Gastrocnemius medialis (tissue), 4 donors: Measurements from ENCODE around the gene POLE3. TPM values are rescaled to one million over a fixed set of nuclear protein-coding genes. Genes with fewer than 3 reads are reported as not detected.
"Not testable (repeated sequence)": the region's sequence is repeated elsewhere in the genome, so short reads cannot be mapped to it uniquely, and the experiment has no call there.

ENCODE experiments used
- ATAC-seq, 2 donors: fragments of 150-250 bp; one replicate each; pipeline ENCODE4 v1.9.1; 2016
- DNase-seq, 2 donors: peaks; one replicate each; pipeline ENCODE4 v3.0.0-alpha.2; 2019
- H3K27ac ChIP-seq, 4 donors: fragments of 200-600 bp; sonication (generic); 1 replicate in 1 of 4; 2 replicates in 3 of 4; pipeline ENCODE4 v1.5.1; 2016 to 2018; ENCODE audit warnings: mild to moderate bottlenecking in 2 of 4, moderate library complexity in 1 of 4
- H3K27me3 ChIP-seq, 3 donors: fragments of 200-600 bp; sonication (generic) in 2 of 3; 1 replicate in 1 of 3; 2 replicates in 2 of 3; pipeline versions ENCODE4 v1.5.1 to v1.6.0; 2016 to 2019; ENCODE audit warnings: mild to moderate bottlenecking in 1 of 3, moderate library complexity in 1 of 3
- H3K36me3 ChIP-seq, 2 donors: fragments of 200-600 bp; sonication (generic) in 1 of 2; one replicate each; pipeline ENCODE4 v1.5.1; 2017 to 2018
- H3K4me1 ChIP-seq, 2 donors: fragments of 200-600 bp; sonication (generic) in 1 of 2; one replicate each; pipeline ENCODE4 v1.5.1; 2016 to 2017; ENCODE audit warnings: mild to moderate bottlenecking in 2 of 2
- H3K4me3 ChIP-seq, 4 donors: fragments of 200-600 bp; sonication (generic) in 3 of 4; 1 replicate in 1 of 4; 2 replicates in 3 of 4; pipeline ENCODE4 v1.5.1; 2016 to 2019; ENCODE audit warnings: mild to moderate bottlenecking in 2 of 4
- H3K9me3 ChIP-seq, 3 donors: fragments of 200-600 bp; sonication (generic) in 2 of 3; 1 replicate in 1 of 3; 2 replicates in 2 of 3; pipeline ENCODE4 v1.5.1; 2016 to 2019
- POLR2A ChIP-seq, 2 donors: fragments of 450-650 bp; IDR thresholded peaks; one replicate each; pipeline ENCODE4 v1.6.1; 2017; ENCODE audit warnings: antibody characterized with exemption in 2 of 2, mild to moderate bottlenecking in 2 of 2, moderate library complexity in 2 of 2
- in situ Hi-C, 4 donors: fragments of 200-750 bp; cut with MboI; loops; one replicate each; pipeline versions ENCODE4 v1.15.0 to v1.8.0; 2017; ENCODE audit warnings: low sequenced_read_pairs in 4 of 4
- intact Hi-C: fragments of 100-400 bp; cut with DNase I; formaldehyde crosslinking; loops from one replicate; pipeline ENCODE4 v1.15.1; 2023; ENCODE audit warnings: low total_unique reads
- total RNA-seq, 4 donors: library from RNA; depleted of rRNA; stranded (reverse); fragments of >200 nt; gene quantifications; one replicate each; pipeline versions ENCODE4 v1.1.0 to v1.2.3, GENCODE V29; 2016
- TF ChIP-seq, protein P1 (sequence below), 5 experiments: fragments of 450-650 bp in 3 of 5; fragments of 200-600 bp in 2 of 5; sonication (generic) in 2 of 5; IDR thresholded peaks in 4 of 5; conservative IDR thresholded peaks in 1 of 5; 1 replicate in 4 of 5; 2 replicates in 1 of 5; pipeline ENCODE4 v1.5.1; 2016 to 2019; ENCODE audit warnings: antibody characterized with exemption in 5 of 5, mild to moderate bottlenecking in 3 of 5, moderate library complexity in 3 of 5

POLE3 gene
- total RNA-seq, 4 donors from 2014 or later, result 42.9 to 66.4 (median 57.8) TPM

DNA sequence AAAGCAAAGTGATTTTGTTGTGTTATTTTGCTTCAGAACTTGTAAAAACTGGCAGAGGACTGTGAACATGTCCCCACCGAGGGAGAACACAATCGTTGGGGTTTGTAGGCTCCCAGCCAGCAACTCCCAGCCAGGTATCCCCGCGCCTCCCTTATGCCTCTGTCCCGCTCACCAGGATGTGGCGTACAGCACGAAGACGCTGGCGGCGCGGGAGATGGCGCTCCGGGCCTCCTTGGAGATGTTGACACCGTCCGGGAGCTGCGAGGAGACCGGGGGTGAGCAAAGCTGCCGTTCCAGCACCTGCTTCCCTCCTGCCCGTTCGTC lies 630 bp downstream of the POLE3 start:
- intact Hi-C loops (loop anchor here (1.0 to 5.0 kb wide), 3 partner anchors 9 to 188 kb away; partner anchors contain the start of genes ALAD, CDC26, FKBP15 and PRPF4), in situ Hi-C loops (loop anchor here in 3 of 4 donors (5.0 to 10.0 kb wide), 2 partner anchors 135 to 138 kb away; partner anchors contain the start of genes CDC26 (in 2 of the 3) and PRPF4 (in 2 of the 3))
- ATAC-seq (no peak), DNase-seq (no peak)
- no peak for TF ChIP-seq POLR2A (IDR thresholded peaks at IDR 0.05)
- TF ChIP-seq, protein P1, sequence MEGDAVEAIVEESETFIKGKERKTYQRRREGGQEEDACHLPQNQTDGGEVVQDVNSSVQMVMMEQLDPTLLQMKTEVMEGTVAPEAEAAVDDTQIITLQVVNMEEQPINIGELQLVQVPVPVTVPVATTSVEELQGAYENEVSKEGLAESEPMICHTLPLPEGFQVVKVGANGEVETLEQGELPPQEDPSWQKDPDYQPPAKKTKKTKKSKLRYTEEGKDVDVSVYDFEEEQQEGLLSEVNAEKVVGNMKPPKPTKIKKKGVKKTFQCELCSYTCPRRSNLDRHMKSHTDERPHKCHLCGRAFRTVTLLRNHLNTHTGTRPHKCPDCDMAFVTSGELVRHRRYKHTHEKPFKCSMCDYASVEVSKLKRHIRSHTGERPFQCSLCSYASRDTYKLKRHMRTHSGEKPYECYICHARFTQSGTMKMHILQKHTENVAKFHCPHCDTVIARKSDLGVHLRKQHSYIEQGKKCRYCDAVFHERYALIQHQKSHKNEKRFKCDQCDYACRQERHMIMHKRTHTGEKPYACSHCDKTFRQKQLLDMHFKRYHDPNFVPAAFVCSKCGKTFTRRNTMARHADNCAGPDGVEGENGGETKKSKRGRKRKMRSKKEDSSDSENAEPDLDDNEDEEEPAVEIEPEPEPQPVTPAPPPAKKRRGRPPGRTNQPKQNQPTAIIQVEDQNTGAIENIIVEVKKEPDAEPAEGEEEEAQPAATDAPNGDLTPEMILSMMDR (IDR thresholded peaks at IDR 0.05 in 4 of 5, conservative IDR thresholded peaks at IDR 0.05 in 1 of 5), result no peak
- H3K4me3 ChIP-seq, result peak overlapping the region; percentile 67 to 98 (median 88)
- peaks cover 14 to 22% of the 10 kb centered on the region in 2 donors for H3K4me1 ChIP-seq
- no peaks in the 10 kb centered on the region for H3K9me3 ChIP-seq
- peak overlapping the region; percentile 97 to 99 (median 98) for H3K27ac ChIP-seq
- no peaks in the 10 kb centered on the region for H3K27me3 ChIP-seq
- peaks cover 0 to 11% of the 10 kb centered on the region in 2 donors for H3K36me3 ChIP-seq

DNA sequence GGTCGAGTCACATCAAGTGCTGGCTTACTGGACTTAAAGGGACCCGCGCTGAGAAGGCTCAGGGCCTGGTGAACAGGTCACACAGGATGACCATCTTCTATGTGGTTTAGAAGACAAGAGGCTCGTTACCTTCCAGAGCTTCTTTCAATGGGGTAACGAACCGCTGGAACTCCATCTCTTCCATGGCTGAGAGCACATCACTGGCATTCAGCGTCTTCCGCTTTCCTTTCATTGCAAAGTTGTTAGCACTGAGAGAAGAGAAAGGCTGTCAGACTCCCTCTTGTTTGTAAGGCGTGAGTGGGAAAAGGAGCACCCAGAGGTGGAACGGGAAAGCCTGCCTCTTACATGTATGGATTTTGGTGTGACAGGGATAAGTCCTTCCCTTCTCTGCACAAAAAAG lies 994 bp downstream of the POLE3 start:
- H3K4me1 ChIP-seq, result peaks cover 14 to 22% of the 10 kb centered on the region in 2 donors
- ATAC-seq (no peak), DNase-seq (no peak)
- no peaks in the 10 kb centered on the region for H3K27me3 ChIP-seq
- peaks cover 0 to 11% of the 10 kb centered on the region in 2 donors for H3K36me3 ChIP-seq
- peak overlapping the region; percentile 97 to 99 (median 98) for H3K27ac ChIP-seq
- H3K9me3 ChIP-seq, result no peaks in the 10 kb centered on the region
- no peak for TF ChIP-seq POLR2A (IDR thresholded peaks at IDR 0.05)
- TF ChIP-seq, protein P1 (IDR thresholded peaks at IDR 0.05 in 4 of 5, conservative IDR thresholded peaks at IDR 0.05 in 1 of 5), result no peak
- intact Hi-C loops, result loop anchor here (5.0 kb wide), 1 partner anchor 187 kb away; the partner anchor contains the start of genes FKBP15 and SLC31A1
- peak overlapping the region; percentile 67 to 98 (median 88) for H3K4me3 ChIP-seq
- in situ Hi-C loops, result loop anchor here in 3 of 4 donors (5.0 to 10.0 kb wide), 2 partner anchors 135 to 137 kb away; partner anchors contain the start of genes CDC26 (in 2 of the 3) and PRPF4 (in 2 of the 3)

DNA sequence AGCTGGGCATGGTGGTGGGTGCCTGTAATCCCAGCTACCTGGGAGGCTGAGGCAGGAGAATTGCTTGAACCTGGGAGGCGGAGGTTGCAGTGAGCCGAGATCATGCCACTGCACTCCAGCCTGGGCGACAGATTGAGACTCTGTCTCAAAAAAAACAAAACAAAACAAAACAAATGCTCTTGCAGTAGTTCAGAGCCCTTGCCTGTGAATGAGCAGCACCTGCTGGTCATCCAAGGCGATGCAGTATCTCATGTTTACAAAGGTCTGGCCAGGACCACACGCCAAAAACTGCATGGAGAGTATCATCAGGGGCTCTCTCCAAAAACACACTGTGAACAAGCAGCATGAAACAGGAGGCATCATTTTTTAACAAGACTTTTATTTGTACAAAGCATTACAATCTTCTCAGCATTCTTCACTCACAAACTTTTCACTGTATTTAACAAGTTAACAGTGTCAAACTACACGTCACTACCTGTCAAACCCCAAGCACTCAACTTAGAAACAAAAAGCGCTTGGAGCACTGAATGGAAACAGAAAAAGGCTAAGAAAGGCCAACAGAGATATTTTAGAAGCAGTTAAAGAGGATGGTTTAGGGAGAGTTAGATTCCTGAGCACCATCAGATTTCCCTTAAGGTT lies 3.5 kb downstream of the POLE3 start:
- peak overlapping the region in 2 of 4 donors; percentile 17 to 36 for H3K27ac ChIP-seq
- not testable (repeated sequence) for ATAC-seq, H3K4me3 ChIP-seq, H3K27me3 ChIP-seq, H3K9me3 ChIP-seq
- H3K36me3 ChIP-seq, result peaks cover 0 to 11% of the 10 kb centered on the region in 2 donors
- DNase-seq, result peak in 1 of 2 donors; percentile 47
- TF ChIP-seq, protein P1 (IDR thresholded peaks at IDR 0.05 in 4 of 5, conservative IDR thresholded peaks at IDR 0.05 in 1 of 5), result peak; percentile 45 to 71 (median 59)
- in situ Hi-C loops, result loop anchor here in 3 of 4 donors (5.0 to 10.0 kb wide), 2 partner anchors 132 to 135 kb away; partner anchors contain the start of genes CDC26 (in 2 of the 3) and PRPF4 (in 2 of the 3)
- peaks cover 14 to 22% of the 10 kb centered on the region in 2 donors for H3K4me1 ChIP-seq
- intact Hi-C loops, result loop anchor here (5.0 kb wide), 1 partner anchor 185 kb away; the partner anchor contains the start of genes FKBP15 and SLC31A1

DNA sequence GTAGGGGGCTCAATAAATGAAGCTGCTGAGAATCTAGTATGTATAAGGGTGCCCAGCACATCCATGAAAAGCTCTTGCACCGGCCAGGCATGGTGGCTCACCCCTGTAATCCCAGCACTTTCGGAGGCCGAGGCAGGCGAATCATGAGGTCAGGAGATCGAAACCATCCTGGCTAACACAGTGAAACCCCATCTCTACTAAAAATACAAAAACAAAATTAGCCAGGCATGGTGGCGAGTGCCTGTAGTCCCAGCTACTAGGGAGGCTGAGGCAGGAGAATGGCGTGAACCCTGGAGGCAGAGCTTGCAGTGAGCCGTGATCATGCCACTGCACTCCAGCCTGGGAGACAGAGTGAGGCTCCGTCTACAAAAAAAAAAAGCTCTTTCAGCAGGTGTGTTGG lies 4.1 kb downstream of the POLE3 start:
- in situ Hi-C loops, result loop anchor here in 3 of 4 donors (5.0 to 10.0 kb wide), 2 partner anchors 132 to 134 kb away; partner anchors contain the start of genes CDC26 (in 2 of the 3) and PRPF4 (in 2 of the 3)
- Histone ChIP-seq H3K4me1 (peaks cover 19 to 24% of the 10 kb centered on the region in 2 donors), H3K36me3 (peaks cover 0 to 11% of the 10 kb centered on the region in 2 donors), H3K27ac (peak overlapping the region in 2 of 4 donors; percentile 17 to 36)
- not testable (repeated sequence) for ATAC-seq, DNase-seq, H3K27me3 ChIP-seq, H3K9me3 ChIP-seq, H3K4me3 ChIP-seq
- intact Hi-C loops, result loop anchor here (5.0 kb wide), 1 partner anchor 184 kb away; the partner anchor contains the start of genes FKBP15 and SLC31A1

DNA sequence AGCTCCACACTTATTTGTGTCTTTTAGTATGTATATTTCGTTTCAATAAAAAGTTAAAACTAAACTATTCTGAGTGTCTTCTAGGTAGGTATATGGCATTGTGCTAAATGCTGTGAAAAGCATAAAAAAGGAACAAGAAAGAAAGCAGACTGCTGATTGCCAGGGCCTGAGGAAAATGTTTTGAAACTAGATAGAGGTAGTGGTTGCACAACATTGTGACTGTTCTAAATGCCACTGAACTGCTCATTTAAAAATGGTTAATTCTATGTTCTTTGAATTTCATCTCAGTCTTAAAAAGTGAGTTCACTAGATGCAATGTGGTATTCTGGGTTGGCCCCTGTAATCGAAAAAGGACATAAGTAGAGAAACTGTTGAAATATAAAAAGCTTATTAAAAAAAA lies 6.8 kb downstream of the POLE3 start:
- ATAC-seq (no peak), DNase-seq (no peak)
- Histone ChIP-seq H3K4me1 (peaks cover 25 to 32% of the 10 kb centered on the region in 2 donors), H3K27me3 (no peaks in the 10 kb centered on the region), H3K36me3 (peaks cover 0 to 8% of the 10 kb centered on the region in 2 donors), H3K9me3 (no peaks in the 10 kb centered on the region), H3K27ac (no peak overlapping the region), H3K4me3 (no peak overlapping the region)
- TF ChIP-seq, protein P1 (IDR thresholded peaks at IDR 0.05 in 4 of 5, conservative IDR thresholded peaks at IDR 0.05 in 1 of 5), result no peak
- no peak for TF ChIP-seq POLR2A (IDR thresholded peaks at IDR 0.05)
- in situ Hi-C loops (loop anchor here in 2 of 4 donors (10.0 kb wide), 1 partner anchor 129 kb away; the partner anchor contains the start of genes CDC26 (in 2 of the 2) and PRPF4 (in 2 of the 2)), intact Hi-C loops (loop anchor here (5.0 kb wide), 1 partner anchor 61 kb away; the partner anchor contains the start of gene WDR31)
